Cardiac muscle cell (in vitro differentiated cells and primary cell): ENCODE data around the gene GPR179. TPM values are rescaled to one million over a fixed set of nuclear protein-coding genes. Genes with fewer than 3 reads are reported as not detected.

ENCODE experiments used
- DNase-seq, 2 donors: peaks; one replicate each; pipeline versions ENCODE4 v3.0.0 to v3.0.0-alpha.2; 2010 to 2017; ENCODE audit warnings: low read depth in 1 of 2, low spot score in 1 of 2
- H3K27ac ChIP-seq: fragments of 200-600 bp; sonication (generic); 2 replicates; pipeline ENCODE4 v1.5.1; 2016
- H3K27me3 ChIP-seq: fragments of 200-600 bp; sonication (generic); 2 replicates; pipeline ENCODE4 v1.6.0; 2016; ENCODE audit warnings: control low read depth
- H3K36me3 ChIP-seq: fragments of 200-600 bp; sonication (generic); 2 replicates; pipeline ENCODE4 v1.5.1; 2016; ENCODE audit warnings: control low read depth
- H3K4me1 ChIP-seq: fragments of 200-600 bp; sonication (generic); 2 replicates; pipeline ENCODE4 v1.8.1; 2017; ENCODE audit warnings: low read depth, mild to moderate bottlenecking, mixed run types
- H3K4me3 ChIP-seq: fragments of 200-600 bp; sonication (generic); 2 replicates; pipeline ENCODE4 v1.5.1; 2016; ENCODE audit warnings: mild to moderate bottlenecking
- H3K9me3 ChIP-seq: fragments of 200-600 bp; sonication (generic); 2 replicates; pipeline ENCODE4 v1.5.1; 2017; ENCODE audit warnings: low read depth, mild to moderate bottlenecking, control low read depth
- CTCF ChIP-seq: IDR thresholded peaks from 2 replicates; pipeline ENCODE4 v1.5.1; 2012; ENCODE audit warnings: low read depth, mild to moderate bottlenecking, low read length
- polyA plus RNA-seq: library from polyadenylated mRNA; unstranded; fragments of >200 nt; fragmentation: Nextera tagmentation; extraction: Ambion mirVana; gene quantifications from 2 replicates; pipeline ENCODE4 v1.2.1, GENCODE V29; 2016
- total RNA-seq: library from RNA; depleted of rRNA; stranded (reverse); fragments of >200 nt; gene quantifications from 2 replicates; pipeline ENCODE4 v1.2.3, GENCODE V29; 2016

GPR179 gene
- total and polyA plus RNA-seq, 2 experiments from 2014 or later: 0.51 TPM; not detected in 1

GRCh38 chr17:38349097-38349730 is 5.5 kb upstream of the GPR179 start:
- Histone ChIP-seq H3K27ac (no peak overlapping the region), H3K4me1 (peaks cover 5% of the 10 kb centered on the region), H3K36me3 (no peaks in the 10 kb centered on the region), H3K4me3 (no peak overlapping the region), H3K27me3 (no peaks in the 10 kb centered on the region), H3K9me3 (no peaks in the 10 kb centered on the region)
- peak; percentile 85 to 88 for DNase-seq
- TF ChIP-seq CTCF: peak; percentile 99

GRCh38 chr17:38345743-38346142 is 2.0 kb upstream of the GPR179 start:
- no peaks in the 10 kb centered on the region for H3K27me3 ChIP-seq
- TF ChIP-seq CTCF: no peak
- no peaks in the 10 kb centered on the region for H3K36me3 ChIP-seq
- H3K4me3 ChIP-seq: no peak overlapping the region
- H3K9me3 ChIP-seq: no peaks in the 10 kb centered on the region
- peaks cover 3% of the 10 kb centered on the region for H3K4me1 ChIP-seq
- DNase-seq: no peak
- no peak overlapping the region for H3K27ac ChIP-seq

GRCh38 chr17:38344420-38344745 is 627 bp upstream of the GPR179 start:
- TF ChIP-seq CTCF: no peak
- no peaks in the 10 kb centered on the region for H3K36me3 ChIP-seq
- H3K4me1 ChIP-seq: peaks cover 3% of the 10 kb centered on the region
- H3K27me3 ChIP-seq: no peaks in the 10 kb centered on the region
- H3K4me3 ChIP-seq: no peak overlapping the region
- no peaks in the 10 kb centered on the region for H3K9me3 ChIP-seq
- no peak overlapping the region for H3K27ac ChIP-seq
- no peak for DNase-seq

- no peak overlapping the region for H3K27ac ChIP-seq
- H3K36me3 ChIP-seq: no peaks in the 10 kb centered on the region
- no peaks in the 10 kb centered on the region for H3K27me3 ChIP-seq
- no peaks in the 10 kb centered on the region for H3K9me3 ChIP-seq
- no peak overlapping the region for H3K4me3 ChIP-seq
- H3K4me1 ChIP-seq: peaks cover 3% of the 10 kb centered on the region
- no peak for DNase-seq
- TF ChIP-seq CTCF: no peak
Measured at GRCh38 chr17:38342886-38343607, 709 bp downstream of the GPR179 start.

- Histone ChIP-seq H3K4me3 (no peak overlapping the region), H3K36me3 (no peaks in the 10 kb centered on the region), H3K27ac (no peak overlapping the region), H3K9me3 (no peaks in the 10 kb centered on the region), H3K4me1 (peaks cover 3% of the 10 kb centered on the region), H3K27me3 (no peaks in the 10 kb centered on the region)
- no peak for TF ChIP-seq CTCF
- DNase-seq: peak; percentile 34 to 77
Measured at GRCh38 chr17:38341035-38341721, 2.6 kb downstream of the GPR179 start.
